ENCODE data around the gene MMADHC. TPM values are rescaled to one million over a fixed set of nuclear protein-coding genes. Genes with fewer than 3 reads are reported as not detected.

Gene MMADHC
- total RNA-seq, 1 experiment from 2014 or later, result 130 TPM

GRCh38 chr2:149595056-149595963, 7.7 kb upstream of the MMADHC start:
- Histone ChIP-seq H3K36me3 (ENCODE audit: low read depth, low read length) (no peaks in the 10 kb centered on the region), H3K4me2 (ENCODE audit: low read length) (peak overlapping the region; percentile 75), H3K9me2 (replicated peaks; ENCODE audit: low read length) (no peaks in the 10 kb centered on the region), H3K9me3 (ENCODE audit: low read length) (no peaks in the 10 kb centered on the region), H4K20me1 (ENCODE audit: low read length) (no peaks in the 10 kb centered on the region), H3K27me3 (ENCODE audit: low read length) (no peaks in the 10 kb centered on the region), H3K27ac (ENCODE audit: low read length) (peak overlapping the region; percentile 55), H3K9ac (ENCODE audit: low read length) (0 out of 2 replicates have a peak overlapping the region, but pooled peaks have one; percentile 6), H3K79me2 (ENCODE audit: low read length) (no peaks in the 10 kb centered on the region), H2AFZ (ENCODE audit: low read length) (peak overlapping the region; percentile 54), H3K4me1 (ENCODE audit: insufficient read depth, low read length) (peaks cover 41% of the 10 kb centered on the region), H3K4me3 (ENCODE audit: low read length) (peak overlapping the region; percentile 28; the same call in 1 of the 2 replicates), H3F3A (ENCODE audit: low read length, unreplicated experiment) (no peaks in the 10 kb centered on the region)
- TF ChIP-seq CTCF (conservative IDR thresholded peaks at IDR 0.05; ENCODE audit: low read depth, low read length), result peak; percentile 83
- TF ChIP-seq EZH2phosphoT487 (IDR thresholded peaks at IDR 0.05; ENCODE audit: borderline replicate concordance, low read length), result no peak
- ChIA-PET POLR2A (ENCODE audit: unreplicated experiment) (interaction anchor here (0.6 to 1.0 kb wide), 2 partner anchors 572 to 1519 kb away, joined by 3 to 4 read pairs; no protein-coding TSS in a partner anchor), CTCF (interaction anchor here (0.6 kb wide), 2 partner anchors 1006 to 1447 kb away, joined by 3 read pairs; no protein-coding TSS in a partner anchor)
- DNase-seq (peak; percentile 87), ATAC-seq (peak; percentile 80)
- BruUV-seq (replicated peaks), result TSS peak; percentile 45
- intact Hi-C loops (cut with micrococcal nuclease), result loop anchor here (1.0 to 10.0 kb wide), 5 partner anchors 309 to 1567 kb away; no protein-coding TSS in a partner anchor

DNA sequence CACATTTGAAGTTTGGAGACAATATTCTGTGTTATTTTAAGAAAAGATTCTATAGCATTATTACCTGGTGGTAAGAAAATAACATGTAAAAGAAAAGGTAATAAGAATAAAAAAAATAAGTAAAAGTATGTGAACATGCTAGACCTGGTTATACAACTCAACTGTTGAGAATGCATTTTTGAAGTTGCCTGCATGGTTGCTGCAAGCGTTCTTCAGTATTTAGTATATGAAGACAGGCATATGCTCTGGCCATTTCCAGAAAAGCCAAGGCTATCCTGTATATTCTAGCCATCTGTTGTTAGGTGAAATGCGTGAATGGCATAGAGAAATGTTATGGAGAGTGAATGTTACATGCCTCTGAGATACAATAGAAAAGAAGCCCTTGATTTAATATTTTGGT, 6.8 kb upstream of the MMADHC start:
- Histone ChIP-seq H3K27ac (ENCODE audit: low read length) (peak overlapping the region; percentile 55), H3K4me1 (ENCODE audit: insufficient read depth, low read length) (peaks cover 41% of the 10 kb centered on the region), H3K4me3 (ENCODE audit: low read length) (no peak overlapping the region), H3K9ac (ENCODE audit: low read length) (no peak overlapping the region), H3K9me3 (ENCODE audit: low read length) (no peaks in the 10 kb centered on the region), H2AFZ (ENCODE audit: low read length) (no peak overlapping the region), H3K79me2 (ENCODE audit: low read length) (no peaks in the 10 kb centered on the region), H3K27me3 (ENCODE audit: low read length) (no peaks in the 10 kb centered on the region), H3K4me2 (ENCODE audit: low read length) (peak overlapping the region; percentile 75), H3K36me3 (ENCODE audit: low read depth, low read length) (no peaks in the 10 kb centered on the region), H3K9me2 (replicated peaks; ENCODE audit: low read length) (no peaks in the 10 kb centered on the region), H4K20me1 (ENCODE audit: low read length) (no peaks in the 10 kb centered on the region), H3F3A (ENCODE audit: low read length, unreplicated experiment) (no peaks in the 10 kb centered on the region)
- ATAC-seq (no peak), DNase-seq (no peak)
- no TSS peak for BruUV-seq (replicated peaks)
- ChIA-PET CTCF (no interaction called here), POLR2A (ENCODE audit: unreplicated experiment) (interaction anchor here (1.0 kb wide), 1 partner anchor 573 kb away, joined by 3 read pairs; no protein-coding TSS in a partner anchor)
- TF ChIP-seq CTCF (conservative IDR thresholded peaks at IDR 0.05; ENCODE audit: low read depth, low read length), result no peak
- intact Hi-C loops (cut with micrococcal nuclease), result loop anchor here (2.0 to 10.0 kb wide), 2 partner anchors 310 to 886 kb away; no protein-coding TSS in a partner anchor
